ENCODE data around the gene ATP11B. TPM values are rescaled to one million over a fixed set of nuclear protein-coding genes. Genes with fewer than 3 reads are reported as not detected.

The ATP11B gene
- total and polyA plus RNA-seq, 9 donors: 14.2 to 83.4 (median 54.4) TPM

DNA sequence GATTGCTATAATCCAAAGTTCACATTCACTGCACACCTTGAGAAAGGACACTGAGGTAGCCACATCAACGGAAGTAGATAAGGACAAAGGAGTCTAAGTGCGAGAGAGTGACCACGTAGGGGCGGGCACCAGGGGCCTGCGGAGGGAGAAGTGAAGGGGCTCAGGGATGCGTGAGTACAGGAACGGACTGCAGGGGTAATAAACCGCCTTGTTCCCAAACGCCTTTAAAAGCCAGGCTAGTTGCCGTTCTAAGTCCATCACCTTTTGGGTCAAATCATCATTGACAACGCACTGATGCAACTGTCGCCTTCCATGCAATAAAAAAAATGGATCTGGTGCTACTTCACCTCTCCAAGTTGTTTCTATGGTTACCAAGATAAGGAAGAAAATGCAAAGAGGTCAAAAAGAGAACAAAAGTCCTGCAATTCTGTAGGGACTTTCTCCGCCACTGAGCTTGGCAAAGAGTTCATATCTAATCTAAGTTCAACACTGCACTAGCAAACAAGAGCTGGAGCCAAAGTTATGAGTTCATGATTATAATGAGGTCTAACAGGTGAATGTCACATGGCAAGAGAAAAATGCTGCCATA, 32.6 kb upstream of the ATP11B start:
- no peak for DNase-seq
- intact Hi-C loops (cut with DNase I): no loop called here
- WGBS, 3 donors: 54 to 66% (median 56%) methylated on average over 13 of the region's 13 CpGs
- Histone ChIP-seq H3K9me3 (no peaks in the 10 kb centered on the region), H3K4me1 (ENCODE audit: insufficient read depth) (no peaks in the 10 kb centered on the region), H3K4me3 (no peak overlapping the region), H3K36me3 (no peaks in the 10 kb centered on the region), H3K27me3 (no peaks in the 10 kb centered on the region), H3K27ac (no peak overlapping the region)
- TF ChIP-seq CTCF (IDR thresholded peaks at IDR 0.05) (no peak), EP300 (IDR thresholded peaks at IDR 0.05) (no peak), POLR2A (IDR thresholded peaks at IDR 0.05) (no peak)

DNA sequence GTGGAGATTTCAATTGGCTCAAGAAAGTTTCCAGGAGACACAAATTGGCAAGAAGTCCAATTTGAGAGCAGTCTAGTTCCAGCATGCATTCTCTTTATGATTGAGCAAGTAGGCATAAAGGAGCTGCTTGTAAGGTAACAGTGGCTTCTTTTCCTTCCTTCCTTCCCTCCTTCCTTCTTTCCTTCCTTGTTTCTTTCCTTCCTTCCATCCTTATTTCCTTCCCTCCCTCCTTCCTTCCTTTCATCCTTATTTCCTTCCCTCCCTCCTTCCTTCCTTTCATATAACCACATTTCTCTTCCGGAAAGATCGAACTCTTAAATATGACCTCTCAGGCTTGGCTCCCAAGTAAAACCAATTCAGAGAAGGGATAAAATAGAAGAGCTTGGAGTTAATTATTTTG, 29.4 kb upstream of the ATP11B start:
- TF ChIP-seq POLR2A (IDR thresholded peaks at IDR 0.05): no peak
- TF ChIP-seq CTCF (IDR thresholded peaks at IDR 0.05): no peak
- TF ChIP-seq EP300 (IDR thresholded peaks at IDR 0.05): no peak
- intact Hi-C loops (cut with DNase I): no loop called here
- no peak for DNase-seq
- 62 to 91% (median 68%) methylated on average over 2 of the region's 2 CpGs for whole genome bisulfite sequencing, 3 donors
- Histone ChIP-seq H3K27ac (no peak overlapping the region), H3K27me3 (no peaks in the 10 kb centered on the region), H3K36me3 (no peaks in the 10 kb centered on the region), H3K4me3 (no peak overlapping the region), H3K4me1 (ENCODE audit: insufficient read depth) (no peaks in the 10 kb centered on the region), H3K9me3 (no peaks in the 10 kb centered on the region)

- Histone ChIP-seq H3K27ac (no peak overlapping the region), H3K4me1 (ENCODE audit: insufficient read depth) (no peaks in the 10 kb centered on the region), H3K9me3 (no peaks in the 10 kb centered on the region), H3K27me3 (no peaks in the 10 kb centered on the region), H3K4me3 (no peak overlapping the region), H3K36me3 (no peaks in the 10 kb centered on the region)
- intact Hi-C loops (cut with DNase I): no loop called here
- TF ChIP-seq EP300 (IDR thresholded peaks at IDR 0.05) (no peak), CTCF (IDR thresholded peaks at IDR 0.05) (no peak), POLR2A (IDR thresholded peaks at IDR 0.05) (no peak)
- DNase-seq: no peak
These were observed 28.0 kb upstream of the ATP11B start for GRCh38 chr3:182765287-182765686.

DNA sequence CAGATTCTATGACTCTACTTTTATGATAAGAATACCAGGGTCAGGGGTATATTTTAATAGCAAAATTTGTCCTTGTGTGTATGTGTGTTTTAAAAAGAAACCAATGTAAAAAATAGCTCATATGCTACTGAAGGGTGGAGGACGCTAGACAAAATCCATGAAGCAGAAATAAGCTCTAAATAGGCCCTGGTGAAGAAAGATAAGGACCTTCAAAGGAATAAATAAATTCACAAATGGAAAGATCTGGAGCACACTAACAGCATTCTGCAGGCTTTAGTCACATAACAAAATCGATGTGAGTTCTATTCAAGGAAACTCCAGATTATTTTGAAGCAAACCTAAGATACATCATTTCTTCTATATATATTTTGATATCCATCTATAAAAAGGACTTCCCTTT, 27.2 kb upstream of the ATP11B start:
- DNase-seq: no peak
- WGBS, 3 donors: 42 to 64% (median 50%) methylated on average over 2 of the region's 2 CpGs
- no peak overlapping the region for H3K4me3 ChIP-seq
- TF ChIP-seq EP300 (IDR thresholded peaks at IDR 0.05) (no peak), CTCF (IDR thresholded peaks at IDR 0.05) (no peak), POLR2A (IDR thresholded peaks at IDR 0.05) (no peak)
- no peak overlapping the region for H3K27ac ChIP-seq
- H3K27me3 ChIP-seq: no peaks in the 10 kb centered on the region
- H3K4me1 ChIP-seq (ENCODE audit: insufficient read depth): no peaks in the 10 kb centered on the region
- no peaks in the 10 kb centered on the region for H3K36me3 ChIP-seq
- H3K9me3 ChIP-seq: no peaks in the 10 kb centered on the region
- intact Hi-C loops (cut with DNase I): no loop called here
